Esophagus (tissue), 2 donors: ENCODE measurements around the gene MPP2. TPM values are rescaled to one million over a fixed set of nuclear protein-coding genes. Genes with fewer than 3 reads are reported as not detected.

Experiments
- H3K27ac ChIP-seq, 2 donors: one replicate each; pipeline ENCODE4 v1.5.1; 2013; ENCODE audit warnings: low read depth in 2 of 2, mild to moderate bottlenecking in 2 of 2, inconsistent platforms in 1 of 2, low read length in 1 of 2, moderate library complexity in 1 of 2
- H3K27me3 ChIP-seq, 2 donors: one replicate each; pipeline ENCODE4 v1.6.1; 2013; ENCODE audit warnings: low read length in 2 of 2, control low read depth in 1 of 2, mild to moderate bottlenecking in 1 of 2; ENCODE audit not compliant: insufficient read depth in 2 of 2, control insufficient read depth in 1 of 2
- H3K36me3 ChIP-seq, 2 donors: one replicate each; pipeline ENCODE4 v1.6.1; 2013; ENCODE audit warnings: low read length in 1 of 2; ENCODE audit not compliant: control insufficient read depth in 2 of 2, insufficient read depth in 2 of 2
- H3K4me1 ChIP-seq, 2 donors: one replicate each; pipeline ENCODE4 v1.6.1; 2013; ENCODE audit warnings: low read length in 1 of 2; ENCODE audit not compliant: control insufficient read depth in 2 of 2, insufficient read depth in 2 of 2
- H3K4me3 ChIP-seq, 2 donors: one replicate each; pipeline ENCODE4 v1.5.1; 2013; ENCODE audit warnings: low read length in 2 of 2, mild to moderate bottlenecking in 2 of 2, low read depth in 1 of 2, moderate library complexity in 1 of 2
- H3K9me3 ChIP-seq, 2 donors: one replicate each; pipeline ENCODE4 v1.6.1; 2013; ENCODE audit warnings: mild to moderate bottlenecking in 2 of 2, low read depth in 1 of 2, low read length in 1 of 2, moderate library complexity in 1 of 2; ENCODE audit not compliant: control insufficient read depth in 2 of 2, insufficient read depth in 1 of 2
- WGBS, 2 donors: extraction: QIAGEN DNeasy Blood & Tissue Kit; methylation state at CpG; one replicate each; pipeline ENCODE4 v1.1.7; 2013; 5-methylcytosine and 5-hydroxymethylcytosine counted together
- polyA plus RNA-seq, 2 donors: library from polyadenylated mRNA; stranded (reverse); fragments of 200-250 nt; gene quantifications; one replicate each; pipeline ENCODE4 v1.2.3, GENCODE V29; 2013
- donor health status: healthy with polysubstance abuse.
- donor health status: Bipolar disorder and iron deficiency.

Gene MPP2
- polyA plus RNA-seq, 2 donors, result 0.39 to 0.72 TPM

- H3K27ac ChIP-seq, result no peak overlapping the region
- peaks cover 2 to 3% of the 10 kb centered on the region in 2 donors for H3K4me1 ChIP-seq
- no peak overlapping the region for H3K4me3 ChIP-seq
- H3K27me3 ChIP-seq, result no peaks in the 10 kb centered on the region
- H3K9me3 ChIP-seq, result peaks cover 0 to 3% of the 10 kb centered on the region in 2 donors
- WGBS, 2 donors, result 91 to 95% methylated on average over 5 of the region's 5 CpGs
- no peaks in the 10 kb centered on the region for H3K36me3 ChIP-seq
Measured at GRCh38 chr17:43857141-43857540, 50.2 kb downstream of the MPP2 start.

- no peak overlapping the region for H3K4me3 ChIP-seq
- no peaks in the 10 kb centered on the region for H3K27me3 ChIP-seq
- peaks cover 2 to 3% of the 10 kb centered on the region in 2 donors for H3K4me1 ChIP-seq
- H3K9me3 ChIP-seq, result peaks cover 0 to 3% of the 10 kb centered on the region in 2 donors
- H3K27ac ChIP-seq, result no peak overlapping the region
- H3K36me3 ChIP-seq, result no peaks in the 10 kb centered on the region
- 81 to 87% methylated on average over 3 of the region's 3 CpGs for WGBS, 2 donors
Measured at GRCh38 chr17:43856141-43856540, 51.2 kb downstream of the MPP2 start.

GRCh38 chr17:43855061-43855460 lies 52.3 kb downstream of the MPP2 start:
- no peak overlapping the region for H3K27ac ChIP-seq
- no peaks in the 10 kb centered on the region for H3K27me3 ChIP-seq
- H3K36me3 ChIP-seq, result no peaks in the 10 kb centered on the region
- H3K4me1 ChIP-seq, result no peaks in the 10 kb centered on the region
- peaks cover 0 to 3% of the 10 kb centered on the region in 2 donors for H3K9me3 ChIP-seq
- WGBS, 2 donors, result 87 to 90% methylated on average over 9 of the region's 9 CpGs
- no peak overlapping the region for H3K4me3 ChIP-seq

- WGBS, 2 donors, result 70 to 79% methylated on average over 8 of the region's 8 CpGs
- no peaks in the 10 kb centered on the region for H3K36me3 ChIP-seq
- H3K27ac ChIP-seq, result no peak overlapping the region
- no peaks in the 10 kb centered on the region for H3K27me3 ChIP-seq
- H3K4me3 ChIP-seq, result no peak overlapping the region
- H3K9me3 ChIP-seq, result peaks cover 0 to 3% of the 10 kb centered on the region in 2 donors
- H3K4me1 ChIP-seq, result no peaks in the 10 kb centered on the region
Measured at GRCh38 chr17:43854498-43854897, 52.8 kb downstream of the MPP2 start.

- Histone ChIP-seq H3K27me3 (no peaks in the 10 kb centered on the region), H3K4me1 (no peaks in the 10 kb centered on the region), H3K36me3 (no peaks in the 10 kb centered on the region), H3K27ac (no peak overlapping the region), H3K9me3 (peaks cover 0 to 3% of the 10 kb centered on the region in 2 donors), H3K4me3 (no peak overlapping the region)
- WGBS, 2 donors, result 68 to 77% methylated on average over 7 of the region's 7 CpGs
Measured at GRCh38 chr17:43853546-43853945, 53.8 kb downstream of the MPP2 start.

GRCh38 chr17:43852571-43852970 lies 54.8 kb downstream of the MPP2 start:
- 88 to 89% methylated on average over 8 of the region's 8 CpGs for WGBS, 2 donors
- Histone ChIP-seq H3K27ac (no peak overlapping the region), H3K27me3 (no peaks in the 10 kb centered on the region), H3K36me3 (no peaks in the 10 kb centered on the region), H3K9me3 (peaks cover 0 to 3% of the 10 kb centered on the region in 2 donors), H3K4me3 (no peak overlapping the region), H3K4me1 (no peaks in the 10 kb centered on the region)

- no peaks in the 10 kb centered on the region for H3K36me3 ChIP-seq
- H3K27me3 ChIP-seq, result no peaks in the 10 kb centered on the region
- H3K9me3 ChIP-seq, result no peaks in the 10 kb centered on the region
- 91 to 93% methylated on average over 8 of the region's 8 CpGs for WGBS, 2 donors
- no peaks in the 10 kb centered on the region for H3K4me1 ChIP-seq
- H3K4me3 ChIP-seq, result no peak overlapping the region
- no peak overlapping the region for H3K27ac ChIP-seq
Measured at GRCh38 chr17:43849116-43849515, 58.2 kb downstream of the MPP2 start.

- WGBS, 2 donors, result 89 to 90% methylated on average over 10 of the region's 10 CpGs
- no peaks in the 10 kb centered on the region for H3K9me3 ChIP-seq
Measured at GRCh38 chr17:43848601-43849000, 58.7 kb downstream of the MPP2 start.

GRCh38 chr17:43846963-43847371 lies 60.4 kb downstream of the MPP2 start, which contains the start of gene CD300LG:
Gene CD300LG (plus strand): TSS chr17:43847176. CDS start chr17:43847217, 41 bp downstream.
- Histone ChIP-seq H3K4me1 (no peaks in the 10 kb centered on the region), H3K27me3 (no peaks in the 10 kb centered on the region), H3K4me3 (no peak within 1 kb of the TSS), H3K36me3 (no peaks in the 10 kb centered on the region), H3K9me3 (no peaks in the 10 kb centered on the region), H3K27ac (no peak within 1 kb of the TSS)
- WGBS, 2 donors, result 32 to 37% methylated on average over 17 of the region's 17 CpGs

More at GRCh38 chr17:43848601-43849000, 58.7 kb downstream of the MPP2 start:
- Histone ChIP-seq H3K36me3 (no peaks in the 10 kb centered on the region), H3K27ac (no peak overlapping the region), H3K4me1 (no peaks in the 10 kb centered on the region), H3K4me3 (no peak overlapping the region), H3K27me3 (no peaks in the 10 kb centered on the region)

GRCh38 chr17:43846221-43846712 lies 61.1 kb downstream of the MPP2 start:
- H3K27me3 ChIP-seq, result no peaks in the 10 kb centered on the region
- no peaks in the 10 kb centered on the region for H3K9me3 ChIP-seq
- H3K4me3 ChIP-seq, result no peak overlapping the region
- H3K27ac ChIP-seq, result no peak overlapping the region
- H3K36me3 ChIP-seq, result no peaks in the 10 kb centered on the region
- WGBS, 2 donors, result 10 to 11% methylated on average over 13 of the region's 13 CpGs
- H3K4me1 ChIP-seq, result no peaks in the 10 kb centered on the region
